WI38 (cell line): ENCODE results near the gene ABCD2.
"Not testable (repeated sequence)": the region's sequence is repeated elsewhere in the genome, so short reads cannot be mapped to it uniquely, and the experiment has no call there.

Source experiments
- H3K4me3 ChIP-seq: 2 replicates; pipeline ENCODE4 v1.5.1; 2011; ENCODE audit warnings: low read depth, mild to moderate bottlenecking, control low read depth, low read length
- TF ChIP-seq, protein P1 (sequence below): IDR thresholded peaks from 2 replicates; pipeline ENCODE4 v1.5.1; 2012; ENCODE audit warnings: low read depth, mild to moderate bottlenecking, control low read depth, low read length

The ABCD2 gene

DNA sequence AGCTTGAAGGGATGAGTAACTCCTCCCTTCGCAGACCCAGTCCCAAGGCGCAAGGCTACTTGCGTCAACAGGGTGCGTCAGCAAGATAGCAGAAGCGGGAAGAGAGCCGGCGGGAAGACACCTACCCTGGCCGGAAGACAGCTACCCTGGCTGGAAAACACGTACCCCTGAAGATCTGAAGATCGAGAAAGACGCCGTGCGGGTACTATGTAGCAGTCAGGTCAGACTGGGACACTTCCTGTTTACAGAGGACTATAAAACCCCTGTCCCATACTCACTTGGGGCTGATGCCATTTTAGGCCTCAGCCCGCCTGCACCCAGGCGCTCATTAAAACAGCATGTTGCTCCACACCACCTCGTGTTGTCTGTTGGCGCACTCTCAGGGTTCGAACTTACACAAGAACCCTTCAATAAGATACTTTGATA is 80.9 kb downstream of the ABCD2 start:
- no peak overlapping the region for H3K4me3 ChIP-seq
- TF ChIP-seq, protein P1, sequence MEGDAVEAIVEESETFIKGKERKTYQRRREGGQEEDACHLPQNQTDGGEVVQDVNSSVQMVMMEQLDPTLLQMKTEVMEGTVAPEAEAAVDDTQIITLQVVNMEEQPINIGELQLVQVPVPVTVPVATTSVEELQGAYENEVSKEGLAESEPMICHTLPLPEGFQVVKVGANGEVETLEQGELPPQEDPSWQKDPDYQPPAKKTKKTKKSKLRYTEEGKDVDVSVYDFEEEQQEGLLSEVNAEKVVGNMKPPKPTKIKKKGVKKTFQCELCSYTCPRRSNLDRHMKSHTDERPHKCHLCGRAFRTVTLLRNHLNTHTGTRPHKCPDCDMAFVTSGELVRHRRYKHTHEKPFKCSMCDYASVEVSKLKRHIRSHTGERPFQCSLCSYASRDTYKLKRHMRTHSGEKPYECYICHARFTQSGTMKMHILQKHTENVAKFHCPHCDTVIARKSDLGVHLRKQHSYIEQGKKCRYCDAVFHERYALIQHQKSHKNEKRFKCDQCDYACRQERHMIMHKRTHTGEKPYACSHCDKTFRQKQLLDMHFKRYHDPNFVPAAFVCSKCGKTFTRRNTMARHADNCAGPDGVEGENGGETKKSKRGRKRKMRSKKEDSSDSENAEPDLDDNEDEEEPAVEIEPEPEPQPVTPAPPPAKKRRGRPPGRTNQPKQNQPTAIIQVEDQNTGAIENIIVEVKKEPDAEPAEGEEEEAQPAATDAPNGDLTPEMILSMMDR = no peak

DNA sequence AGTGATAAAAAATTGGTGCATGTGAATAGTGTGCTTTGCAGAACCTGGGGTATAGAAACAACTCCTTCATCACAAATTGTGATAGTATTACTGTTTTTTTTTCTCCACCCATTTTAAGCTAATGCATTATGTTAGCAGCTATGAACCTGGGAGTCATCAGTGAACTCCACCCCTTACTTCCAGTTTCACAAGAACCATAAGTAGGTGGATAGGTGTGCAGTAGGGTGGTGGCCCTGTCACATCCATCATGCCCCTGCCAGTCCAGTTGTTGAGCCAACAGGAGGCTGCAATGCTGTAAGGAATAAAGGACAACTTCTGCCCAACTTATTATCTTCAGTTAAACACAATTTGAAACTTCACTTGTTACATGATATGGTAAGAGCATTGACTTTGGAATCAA is 85.7 kb downstream of the ABCD2 start:
- TF ChIP-seq, protein P1 = no peak
- no peak overlapping the region for H3K4me3 ChIP-seq

DNA sequence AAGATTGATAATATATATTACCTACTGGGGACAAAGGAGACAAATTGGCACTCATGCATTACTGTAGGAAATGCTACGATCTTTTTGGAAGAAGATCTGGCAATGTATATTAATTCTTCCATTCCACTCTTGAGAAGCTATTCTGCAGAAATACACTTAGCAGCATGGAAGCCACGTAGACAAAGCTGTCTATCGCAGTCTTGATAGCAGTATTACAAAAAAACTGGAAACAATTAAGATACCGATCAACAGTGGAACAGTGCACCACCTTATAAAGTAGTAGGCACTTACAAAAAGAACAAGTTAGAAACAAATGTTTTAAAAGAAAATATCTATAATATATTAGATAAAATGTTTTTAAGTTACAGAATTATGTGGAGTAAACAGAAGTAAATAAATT is 87.2 kb downstream of the ABCD2 start:
- H3K4me3 ChIP-seq = no peak overlapping the region
- TF ChIP-seq, protein P1 = no peak

DNA sequence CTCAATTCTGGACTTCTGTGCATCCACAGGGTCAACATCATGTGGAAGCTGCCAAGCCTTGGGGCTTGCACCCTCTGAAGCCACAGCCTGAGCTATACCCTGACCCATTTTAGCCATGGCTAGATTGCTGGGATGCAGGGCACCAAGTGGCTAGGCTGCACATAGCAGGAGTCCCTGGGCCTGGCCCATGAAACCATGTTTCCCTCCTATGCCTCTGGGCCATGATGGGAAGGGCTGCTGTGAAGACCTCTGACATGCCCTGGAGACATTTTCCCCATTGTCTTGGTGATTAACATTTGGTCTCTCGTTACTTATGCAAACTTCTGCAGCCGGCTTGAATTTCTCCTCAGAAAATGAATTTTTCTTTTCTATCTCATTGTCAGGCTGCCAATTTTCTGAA is 92.6 kb downstream of the ABCD2 start:
- TF ChIP-seq, protein P1 = no peak

DNA sequence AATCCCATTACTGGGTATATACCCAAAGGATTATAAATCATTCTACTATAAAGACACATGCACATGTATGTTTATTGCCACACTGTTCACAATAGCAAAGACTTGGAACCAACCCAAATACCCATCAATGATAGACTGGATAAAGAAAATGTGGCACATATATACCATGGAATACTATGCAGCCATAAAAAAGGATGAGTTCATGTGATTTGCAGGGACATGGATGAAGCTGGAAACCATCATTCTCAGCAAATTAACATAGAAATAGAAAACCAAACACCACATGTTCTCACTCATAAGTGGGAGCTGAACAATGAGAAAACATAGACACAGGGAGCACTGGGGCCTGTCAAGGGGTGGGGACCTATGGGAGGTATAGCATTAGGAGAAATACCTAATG is 97.4 kb downstream of the ABCD2 start:
- H3K4me3 ChIP-seq = not testable (repeated sequence)

More for the DNA sequence above, 92.6 kb downstream of the ABCD2 start:
- H3K4me3 ChIP-seq = no peak overlapping the region

DNA sequence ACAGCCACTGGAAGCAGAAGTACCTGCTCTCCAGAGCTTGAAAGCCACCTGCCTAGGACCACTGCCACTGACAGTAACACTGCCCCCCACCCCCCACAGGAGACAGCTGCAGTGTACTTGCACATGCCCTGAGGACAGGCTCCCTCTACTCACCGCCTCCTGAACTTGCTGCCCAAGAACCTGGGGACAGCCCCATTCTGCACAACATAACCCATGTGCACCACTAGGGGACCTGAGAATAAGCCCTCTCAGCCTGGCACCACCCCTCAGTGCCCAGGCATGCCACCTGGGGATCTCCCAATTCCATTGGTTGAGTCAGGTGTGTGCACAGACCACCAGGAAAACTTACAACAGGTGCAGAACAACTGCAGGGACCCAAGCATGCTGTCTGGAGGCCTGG is 109.6 kb downstream of the ABCD2 start:
- no peak overlapping the region for H3K4me3 ChIP-seq
- TF ChIP-seq, protein P1 = no peak

DNA sequence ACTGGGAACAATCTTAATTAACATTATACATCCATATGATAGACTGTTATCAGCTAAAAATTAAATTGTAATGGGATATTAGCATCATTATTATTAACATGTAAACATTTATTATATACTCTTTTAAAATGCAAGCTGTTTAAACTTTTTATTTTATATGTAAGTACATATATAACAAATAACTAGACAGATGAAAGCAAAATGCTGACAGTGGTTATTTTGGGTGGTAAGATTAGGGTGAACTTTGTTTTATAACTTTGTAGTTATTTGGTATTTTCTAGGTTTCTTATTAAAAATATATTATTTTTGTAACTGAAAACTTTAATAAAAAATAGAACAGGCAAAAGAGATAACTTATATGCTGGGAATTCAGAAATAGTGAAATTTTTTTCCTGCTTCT is 114.0 kb downstream of the ABCD2 start:
- no peak overlapping the region for H3K4me3 ChIP-seq
- TF ChIP-seq, protein P1 = no peak

DNA sequence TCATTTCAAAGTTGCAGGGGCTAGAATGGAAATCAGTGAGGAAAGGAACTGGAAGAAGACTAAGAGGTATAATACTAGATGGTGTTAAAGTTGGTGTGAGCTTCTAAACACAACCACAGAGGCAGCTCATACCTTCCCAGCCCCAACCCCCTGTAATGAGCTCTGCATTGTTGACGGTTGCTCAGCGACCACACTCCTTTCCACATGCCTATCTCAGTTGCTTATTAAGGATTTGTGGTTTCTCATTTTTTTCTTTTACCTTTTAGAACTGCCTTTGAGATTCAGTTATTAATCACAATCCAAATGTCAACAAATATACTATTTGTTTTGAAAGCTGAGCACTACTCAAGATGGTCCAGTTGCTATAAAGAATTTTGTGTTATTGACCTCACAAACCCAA is 114.6 kb downstream of the ABCD2 start:
- TF ChIP-seq, protein P1 = no peak
- no peak overlapping the region for H3K4me3 ChIP-seq
